Fibroblast of the aortic adventitia (primary cell): ENCODE results near the gene KCNQ1. TPM values are rescaled to one million over a fixed set of nuclear protein-coding genes. Genes with fewer than 3 reads are reported as not detected.

Experiments used
- DNase-seq: peaks from one replicate; pipeline ENCODE4 v3.0.0-alpha.2; 2010; ENCODE audit warnings: low read depth
- H3K4me3 ChIP-seq: 2 replicates; pipeline ENCODE4 v1.5.1; 2011; ENCODE audit warnings: low read depth, mild to moderate bottlenecking, control low read depth, low read length, moderate library complexity
- CTCF ChIP-seq: IDR thresholded peaks from 2 replicates; pipeline ENCODE4 v1.5.1; 2011; ENCODE audit warnings: mild to moderate bottlenecking, low read length, control low read depth, inconsistent platforms; ENCODE audit not compliant: insufficient read depth
- total RNA-seq: library from RNA; depleted of rRNA; stranded (reverse); fragments of >200 nt; gene quantifications from 2 replicates; pipeline ENCODE4 v1.2.3, GENCODE V29; 2012; ENCODE audit warnings: low replicate concordance

Gene KCNQ1
- total RNA-seq, 1 donor = not detected

GRCh38 chr11:2883640-2883978, 438.8 kb downstream of the KCNQ1 start:
- peak overlapping the region; percentile 71 for H3K4me3 ChIP-seq
- no peak for TF ChIP-seq CTCF
- DNase-seq = peak; percentile 5

- peak; percentile 27 for DNase-seq
- no peak for TF ChIP-seq CTCF
- peak overlapping the region; percentile 71 for H3K4me3 ChIP-seq
Observed at GRCh38 chr11:2883979-2884815, 439.4 kb downstream of the KCNQ1 start.

GRCh38 chr11:2885017-2885677, 440.3 kb downstream of the KCNQ1 start:
- peak; percentile 36 for DNase-seq
- TF ChIP-seq CTCF = peak; percentile 19
- peak overlapping the region; percentile 74 for H3K4me3 ChIP-seq

- H3K4me3 ChIP-seq = peak within 1 kb of the TSS; percentile 74
- DNase-seq = peak; percentile 81
- TF ChIP-seq CTCF = no peak
Observed at GRCh38 chr11:2885678-2886081, 440.9 kb downstream of the KCNQ1 start, which contains the start of gene CDKN1C. CDKN1C (minus strand) TSS chr11:2885775; CDS start chr11:2885456, 319 bp downstream.

DNA sequence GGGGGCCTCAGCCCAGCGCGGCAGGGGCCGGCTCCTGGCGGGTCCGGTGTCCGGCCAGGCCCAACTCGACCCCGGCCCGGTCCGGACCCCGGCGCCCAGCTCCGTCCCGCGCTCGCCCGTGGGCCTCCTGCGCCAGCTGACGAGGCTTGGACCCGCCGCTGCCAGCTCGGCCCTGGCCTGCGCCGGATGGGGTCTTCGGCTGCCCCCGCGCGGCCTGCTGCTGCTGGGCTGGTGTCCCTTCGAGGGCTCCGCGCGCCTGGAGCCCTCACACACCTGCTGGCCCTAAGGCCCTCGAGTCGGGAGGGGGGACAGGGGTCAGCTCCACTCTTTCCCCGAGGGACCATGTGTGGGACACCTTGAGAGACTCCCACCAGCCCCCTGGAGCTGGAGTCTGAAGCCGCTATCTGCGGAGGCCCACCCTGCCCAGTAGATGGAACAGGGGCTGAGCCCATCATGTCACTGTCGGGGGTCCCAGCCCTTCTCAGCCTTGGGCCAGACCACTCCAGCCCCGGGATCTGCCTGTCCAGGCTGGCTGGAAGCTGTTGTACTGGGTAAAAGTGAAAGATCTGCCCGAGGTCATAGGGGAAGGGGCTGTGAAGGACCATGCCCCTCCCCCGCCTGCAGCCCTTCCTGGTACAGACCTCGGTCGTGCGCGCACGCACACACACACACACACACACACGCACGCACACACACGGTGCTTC, 441.5 kb downstream of the KCNQ1 start:
- DNase-seq = peak; percentile 13
- peak; percentile 18 for TF ChIP-seq CTCF
- H3K4me3 ChIP-seq = peak overlapping the region; percentile 40

DNA sequence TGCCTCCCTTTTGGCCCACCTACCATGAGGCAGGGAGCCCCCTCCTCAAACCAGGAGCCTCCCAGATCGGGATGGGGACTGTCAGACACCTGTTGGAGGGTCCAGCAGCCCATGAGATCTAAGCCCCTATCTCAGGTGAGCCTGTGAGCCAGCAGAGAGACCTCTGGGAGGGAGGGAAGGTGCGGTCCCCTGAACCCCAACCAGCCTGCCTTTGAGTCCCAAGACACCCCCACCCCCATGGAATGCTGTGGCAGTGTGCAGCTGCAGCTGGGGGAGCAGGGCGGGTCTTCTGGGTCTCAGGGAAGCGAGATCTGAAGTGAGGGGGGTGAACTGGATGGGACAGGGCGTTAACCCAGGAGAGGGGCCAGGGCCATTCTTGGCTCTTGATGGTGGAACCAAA, 442.1 kb downstream of the KCNQ1 start:
- no peak for DNase-seq
- no peak overlapping the region for H3K4me3 ChIP-seq
- no peak for TF ChIP-seq CTCF
